Left lung (tissue), 10 donors: ENCODE data around the gene PTPRN2. TPM values are rescaled to one million over a fixed set of nuclear protein-coding genes. Genes with fewer than 3 reads are reported as not detected.

Source experiments
- ATAC-seq: fragments of 200-7000 bp; cut with Tn5 transposase; one replicate; pipeline ENCODE4 v1.9.1; 2020; ENCODE audit warnings: moderate library complexity
- DNase-seq, 4 donors: peaks; one replicate each; pipeline ENCODE4 v3.0.0-alpha.2; 2013 to 2020
- H3K27ac ChIP-seq, 2 donors: fragments of 200-600 bp; sonication (generic) in 1 of 2; one replicate each; pipeline versions ENCODE4 v1.5.0 to v1.8.0; 2020 to 2021
- H3K27me3 ChIP-seq, 2 donors: fragments of 200-600 bp; sonication (generic) in 1 of 2; one replicate each; pipeline versions ENCODE4 v1.5.0 to v1.8.0; 2020 to 2021
- H3K36me3 ChIP-seq, 2 donors: fragments of 200-600 bp; sonication (generic) in 1 of 2; one replicate each; pipeline versions ENCODE4 v1.5.0 to v1.8.0; 2020 to 2021
- H3K4me1 ChIP-seq, 2 donors: fragments of 200-600 bp; one replicate each; pipeline ENCODE4 v1.8.0; 2021
- H3K4me3 ChIP-seq, 2 donors: fragments of 200-600 bp; sonication (generic) in 1 of 2; one replicate each; pipeline versions ENCODE4 v1.5.0 to v1.8.0; 2020 to 2021; ENCODE audit warnings: mild to moderate bottlenecking in 1 of 2
- H3K9me3 ChIP-seq, 2 donors: fragments of 200-600 bp; sonication (generic) in 1 of 2; one replicate each; pipeline versions ENCODE4 v1.5.0 to v1.8.0; 2020 to 2021
- intact Hi-C, 2 donors: fragments of 100-400 bp; cut with DNase I; formaldehyde crosslinking; loops; one replicate each; pipeline versions ENCODE4 v1.11.2 to v1.14.2; 2022
- polyA plus RNA-seq, 6 donors: library from polyadenylated mRNA; unstranded; fragments of 120-200 nt; gene quantifications; one replicate each; pipeline ENCODE4 v1.2.1, GENCODE V29; 2013; ENCODE audit not compliant: insufficient read length in 6 of 6
- total RNA-seq, 2 donors: library from RNA; stranded (reverse); fragmentation: NEBNext Ultra II Directional; extraction: Animal tissue kit (Norgen Biotek cat#: 25700); gene quantifications; one replicate each; pipeline ENCODE4 v1.2.1, GENCODE V29; 2021
- TF ChIP-seq, protein P1 (sequence below), 2 donors: fragments of 200-600 bp; sonication (generic) in 1 of 2; IDR thresholded peaks; one replicate each; pipeline versions ENCODE4 v1.5.0 to v1.8.0; 2021; ENCODE audit warnings: antibody characterized with exemption in 2 of 2
- donor health status: DM: no; HTN: yes; CAD: no.
- donor health status: DM: no; HTN: no; CAD: no.

PTPRN2 gene
- total and polyA plus RNA-seq, 8 donors, result 4.0 to 7.8 (median 6.8) TPM

DNA sequence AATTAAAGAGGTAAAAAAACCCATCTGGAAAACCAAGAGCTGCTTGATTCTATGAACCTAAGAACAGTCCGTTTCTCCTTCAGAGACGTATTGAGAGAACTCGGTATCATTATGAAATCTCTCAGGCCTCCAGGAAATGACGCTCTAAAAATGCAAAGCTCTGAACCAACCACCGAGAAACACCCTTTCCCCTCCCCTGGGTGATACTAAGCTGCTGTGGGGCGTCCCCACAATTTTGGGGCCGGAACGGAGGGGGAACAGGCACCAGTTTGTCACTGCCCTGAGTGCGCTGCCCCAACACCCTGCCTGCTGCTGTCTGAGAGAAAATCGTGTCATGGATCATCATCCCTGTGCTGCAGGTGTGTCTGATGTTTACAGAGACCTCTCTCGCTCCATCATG lies 741.4 kb downstream of the PTPRN2 start:
- Histone ChIP-seq H3K27me3 (peaks cover 0 to 38% of the 10 kb centered on the region in 2 donors), H3K27ac (no peak overlapping the region), H3K36me3 (no peaks in the 10 kb centered on the region), H3K4me3 (no peak overlapping the region), H3K9me3 (no peaks in the 10 kb centered on the region), H3K4me1 (peaks cover 0 to under 1% of the 10 kb centered on the region in 2 donors)
- TF ChIP-seq, protein P1, sequence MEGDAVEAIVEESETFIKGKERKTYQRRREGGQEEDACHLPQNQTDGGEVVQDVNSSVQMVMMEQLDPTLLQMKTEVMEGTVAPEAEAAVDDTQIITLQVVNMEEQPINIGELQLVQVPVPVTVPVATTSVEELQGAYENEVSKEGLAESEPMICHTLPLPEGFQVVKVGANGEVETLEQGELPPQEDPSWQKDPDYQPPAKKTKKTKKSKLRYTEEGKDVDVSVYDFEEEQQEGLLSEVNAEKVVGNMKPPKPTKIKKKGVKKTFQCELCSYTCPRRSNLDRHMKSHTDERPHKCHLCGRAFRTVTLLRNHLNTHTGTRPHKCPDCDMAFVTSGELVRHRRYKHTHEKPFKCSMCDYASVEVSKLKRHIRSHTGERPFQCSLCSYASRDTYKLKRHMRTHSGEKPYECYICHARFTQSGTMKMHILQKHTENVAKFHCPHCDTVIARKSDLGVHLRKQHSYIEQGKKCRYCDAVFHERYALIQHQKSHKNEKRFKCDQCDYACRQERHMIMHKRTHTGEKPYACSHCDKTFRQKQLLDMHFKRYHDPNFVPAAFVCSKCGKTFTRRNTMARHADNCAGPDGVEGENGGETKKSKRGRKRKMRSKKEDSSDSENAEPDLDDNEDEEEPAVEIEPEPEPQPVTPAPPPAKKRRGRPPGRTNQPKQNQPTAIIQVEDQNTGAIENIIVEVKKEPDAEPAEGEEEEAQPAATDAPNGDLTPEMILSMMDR (IDR thresholded peaks at IDR 0.05), result no peak
- DNase-seq, result peak in 1 of 4 donors; percentile 63
- ATAC-seq, result no peak
- intact Hi-C loops, result no loop called here

DNA sequence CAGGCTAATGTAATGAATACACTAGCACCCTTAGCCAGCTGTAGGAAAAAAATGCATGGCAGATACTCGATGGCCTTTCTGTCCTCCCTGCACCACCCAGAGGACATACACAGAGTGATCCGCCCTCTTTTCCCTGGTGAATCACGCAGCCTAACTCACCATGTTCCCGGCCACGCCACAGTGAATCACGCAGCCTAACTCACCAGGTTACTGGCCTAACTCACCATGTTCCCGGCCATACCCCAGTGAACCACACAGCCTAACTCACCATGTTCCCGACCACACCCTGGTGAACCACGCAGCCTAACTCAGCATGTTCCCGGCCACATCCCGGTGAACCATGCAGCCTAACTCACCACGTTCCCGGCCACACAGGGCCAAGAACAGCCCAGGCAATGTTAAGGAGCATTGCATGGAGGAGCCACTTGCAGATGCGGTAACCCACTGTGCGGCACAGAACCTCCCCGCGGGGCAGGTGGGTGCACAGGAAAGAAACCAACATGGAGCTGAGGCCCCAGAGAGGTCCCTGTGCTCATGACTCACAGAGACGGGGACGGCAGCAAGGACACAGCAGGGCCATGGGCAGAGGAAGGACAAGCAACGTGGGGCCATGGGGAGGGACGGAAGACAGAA lies 742.3 kb downstream of the PTPRN2 start:
- DNase-seq, result peak in 1 of 4 donors; percentile 51
- no peaks in the 10 kb centered on the region for H3K4me1 ChIP-seq
- TF ChIP-seq, protein P1 (IDR thresholded peaks at IDR 0.05), result no peak
- H3K9me3 ChIP-seq, result no peaks in the 10 kb centered on the region
- no peak overlapping the region for H3K27ac ChIP-seq
- intact Hi-C loops, result no loop called here
- no peaks in the 10 kb centered on the region for H3K36me3 ChIP-seq
- no peak for ATAC-seq
- peaks cover 0 to 38% of the 10 kb centered on the region in 2 donors for H3K27me3 ChIP-seq
- no peak overlapping the region for H3K4me3 ChIP-seq

DNA sequence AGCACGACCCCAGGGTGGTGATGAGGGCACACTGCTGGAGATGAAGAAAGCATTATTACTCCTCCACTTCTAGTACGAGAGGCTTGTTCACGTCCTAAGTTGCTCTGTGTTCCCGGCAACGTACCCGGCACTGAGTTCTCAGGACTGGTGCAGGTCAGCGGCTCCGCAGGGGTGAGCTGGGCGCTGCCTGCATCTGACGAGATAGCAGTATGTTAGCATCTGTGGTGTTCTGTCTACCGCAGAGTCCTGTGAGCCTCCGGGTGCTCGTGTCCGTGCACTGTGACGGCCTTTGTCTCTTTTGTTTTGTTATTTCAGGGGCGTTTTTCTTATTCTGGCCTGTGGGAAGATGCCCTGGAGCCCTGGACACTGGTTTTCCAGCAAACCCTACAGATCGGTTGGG lies 743.0 kb downstream of the PTPRN2 start:
- DNase-seq, result peak in 1 of 4 donors; percentile 43
- intact Hi-C loops, result no loop called here
- no peak for ATAC-seq

DNA sequence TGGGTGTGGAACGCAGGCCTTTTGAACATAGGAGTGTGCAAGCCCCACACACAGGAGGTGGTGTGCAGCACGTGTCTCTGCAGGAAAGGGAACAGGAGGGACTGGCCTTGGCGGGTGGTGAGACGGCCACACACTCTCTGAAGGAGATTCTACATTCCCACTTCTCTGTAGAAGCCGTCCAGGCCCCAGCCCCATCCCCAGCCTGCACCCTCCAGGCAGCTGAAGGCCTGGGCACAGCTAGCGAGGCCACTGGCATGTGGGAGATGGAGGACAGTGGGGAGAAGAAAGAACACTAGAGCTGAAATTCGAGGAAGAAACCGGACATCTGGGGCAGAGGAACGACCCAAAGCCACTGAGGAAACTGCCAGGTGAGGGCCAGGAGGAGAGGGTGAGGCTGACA lies 743.5 kb downstream of the PTPRN2 start:
- intact Hi-C loops, result no loop called here
- H3K4me1 ChIP-seq, result no peaks in the 10 kb centered on the region
- ATAC-seq (no peak), DNase-seq (no peak)
- no peak overlapping the region for H3K4me3 ChIP-seq
- TF ChIP-seq, protein P1 (IDR thresholded peaks at IDR 0.05), result no peak
- no peaks in the 10 kb centered on the region for H3K36me3 ChIP-seq
- no peaks in the 10 kb centered on the region for H3K9me3 ChIP-seq
- H3K27me3 ChIP-seq, result peaks cover 0 to 30% of the 10 kb centered on the region in 2 donors
- H3K27ac ChIP-seq, result no peak overlapping the region

More for the DNA sequence above, 743.0 kb downstream of the PTPRN2 start:
- Histone ChIP-seq H3K36me3 (no peaks in the 10 kb centered on the region), H3K27me3 (peaks cover 0 to 35% of the 10 kb centered on the region in 2 donors), H3K27ac (no peak overlapping the region), H3K4me3 (no peak overlapping the region), H3K9me3 (no peaks in the 10 kb centered on the region), H3K4me1 (no peaks in the 10 kb centered on the region)
- TF ChIP-seq, protein P1 (IDR thresholded peaks at IDR 0.05), result no peak

DNA sequence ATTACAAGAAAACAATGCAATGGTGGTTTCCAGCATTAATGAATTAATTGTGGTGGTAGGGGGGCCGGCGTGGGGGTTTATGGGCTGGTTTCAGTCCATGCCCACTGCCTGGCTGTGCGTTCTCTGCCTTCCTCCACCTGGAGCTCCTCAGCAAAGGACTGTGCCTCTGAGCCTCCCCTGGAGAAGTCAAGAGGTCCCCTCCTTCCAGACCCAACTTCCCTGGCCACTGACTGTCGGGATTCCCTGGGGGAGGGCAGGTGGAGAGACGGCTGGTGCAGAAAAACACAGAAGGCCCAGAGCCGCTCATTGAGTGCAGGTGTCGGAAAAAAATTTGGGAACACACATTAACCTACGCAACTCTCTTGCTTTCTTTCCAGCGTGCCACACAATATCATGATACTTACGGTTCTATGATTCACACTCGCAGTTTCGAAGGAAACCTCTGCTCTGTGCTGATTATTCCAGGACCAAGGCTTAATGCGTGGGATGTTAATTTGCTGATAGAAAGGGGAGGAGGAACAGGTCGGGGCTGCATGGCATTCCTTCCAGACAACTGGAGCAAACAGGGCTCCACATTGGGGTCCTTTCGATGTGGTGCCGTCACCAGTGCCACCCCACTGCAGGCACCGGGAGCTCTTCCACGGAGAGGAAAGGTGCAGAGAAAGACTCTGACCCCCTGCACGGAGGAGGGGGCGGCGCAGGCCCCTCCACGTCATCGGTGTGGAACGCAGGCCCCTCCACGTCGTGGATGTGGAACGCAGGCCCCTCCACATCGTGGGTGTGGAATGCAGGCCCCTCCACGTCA lies 744.1 kb downstream of the PTPRN2 start:
- Histone ChIP-seq H3K4me3 (no peak overlapping the region), H3K9me3 (no peaks in the 10 kb centered on the region), H3K4me1 (no peaks in the 10 kb centered on the region), H3K36me3 (no peaks in the 10 kb centered on the region), H3K27ac (no peak overlapping the region), H3K27me3 (peaks cover 0 to 24% of the 10 kb centered on the region in 2 donors)
- intact Hi-C loops, result no loop called here
- ATAC-seq, result no peak
- TF ChIP-seq, protein P1 (IDR thresholded peaks at IDR 0.05), result no peak
- peak in 1 of 4 donors; percentile 47 for DNase-seq
